ENCODE results near the gene CYP4A11. TPM values are rescaled to one million over a fixed set of nuclear protein-coding genes. Genes with fewer than 3 reads are reported as not detected.
"Not testable (repeated sequence)": the region's sequence is repeated elsewhere in the genome, so short reads cannot be mapped to it uniquely, and the experiment has no call there.

Gene CYP4A11
- total RNA-seq, 2 donors from 2014 or later = not detected

DNA sequence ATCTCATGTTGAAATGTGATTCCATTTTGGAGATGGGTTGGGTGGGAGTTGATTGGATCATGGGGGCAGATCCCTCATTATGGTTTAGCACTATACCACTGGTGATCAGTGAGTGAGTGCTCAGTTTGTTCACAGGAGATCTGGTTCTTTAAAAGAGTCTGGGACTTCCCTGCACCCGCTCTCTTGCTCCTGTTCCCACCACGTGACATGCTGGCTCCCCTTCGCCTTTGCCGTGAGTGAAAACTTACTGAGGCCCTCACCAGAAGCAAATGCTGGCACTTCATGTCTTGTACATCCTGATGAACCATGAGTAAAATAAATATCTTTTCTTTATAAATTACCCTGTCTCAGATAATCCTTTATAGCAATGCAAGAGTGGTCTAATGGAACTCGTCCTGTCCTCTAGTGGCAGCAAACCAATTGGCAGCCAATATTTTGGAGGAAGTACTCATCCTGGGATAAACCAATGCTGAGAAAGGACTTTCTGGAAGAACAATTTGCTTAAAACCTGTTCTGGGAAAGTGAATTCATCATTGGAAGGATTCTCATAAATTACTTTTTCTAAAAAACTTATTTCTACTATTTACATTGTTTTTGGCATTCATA is 27.8 kb upstream of the CYP4A11 start:
- no peak for DNase-seq (ENCODE audit: low spot score)
- intact Hi-C loops (cut with DNase I) = no loop called here
- H3K36me3 ChIP-seq = no peaks in the 10 kb centered on the region
- H3K27me3 ChIP-seq (replicated peaks; ENCODE audit: insufficient read depth) = no peaks in the 10 kb centered on the region
- no peak for TF ChIP-seq POLR2A (IDR thresholded peaks at IDR 0.05)
- TF ChIP-seq, protein P1, sequence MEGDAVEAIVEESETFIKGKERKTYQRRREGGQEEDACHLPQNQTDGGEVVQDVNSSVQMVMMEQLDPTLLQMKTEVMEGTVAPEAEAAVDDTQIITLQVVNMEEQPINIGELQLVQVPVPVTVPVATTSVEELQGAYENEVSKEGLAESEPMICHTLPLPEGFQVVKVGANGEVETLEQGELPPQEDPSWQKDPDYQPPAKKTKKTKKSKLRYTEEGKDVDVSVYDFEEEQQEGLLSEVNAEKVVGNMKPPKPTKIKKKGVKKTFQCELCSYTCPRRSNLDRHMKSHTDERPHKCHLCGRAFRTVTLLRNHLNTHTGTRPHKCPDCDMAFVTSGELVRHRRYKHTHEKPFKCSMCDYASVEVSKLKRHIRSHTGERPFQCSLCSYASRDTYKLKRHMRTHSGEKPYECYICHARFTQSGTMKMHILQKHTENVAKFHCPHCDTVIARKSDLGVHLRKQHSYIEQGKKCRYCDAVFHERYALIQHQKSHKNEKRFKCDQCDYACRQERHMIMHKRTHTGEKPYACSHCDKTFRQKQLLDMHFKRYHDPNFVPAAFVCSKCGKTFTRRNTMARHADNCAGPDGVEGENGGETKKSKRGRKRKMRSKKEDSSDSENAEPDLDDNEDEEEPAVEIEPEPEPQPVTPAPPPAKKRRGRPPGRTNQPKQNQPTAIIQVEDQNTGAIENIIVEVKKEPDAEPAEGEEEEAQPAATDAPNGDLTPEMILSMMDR (IDR thresholded peaks at IDR 0.05) = no peak
- no peak for TF ChIP-seq POLR2AphosphoS5 (IDR thresholded peaks at IDR 0.05)
- 56% methylated on average over 5 of the region's 5 CpGs for WGBS
- no peak overlapping the region for H3K4me3 ChIP-seq
- H3K9me3 ChIP-seq = no peaks in the 10 kb centered on the region
- H3K27ac ChIP-seq = no peak overlapping the region
- H3K4me1 ChIP-seq (replicated peaks) = no peaks in the 10 kb centered on the region

DNA sequence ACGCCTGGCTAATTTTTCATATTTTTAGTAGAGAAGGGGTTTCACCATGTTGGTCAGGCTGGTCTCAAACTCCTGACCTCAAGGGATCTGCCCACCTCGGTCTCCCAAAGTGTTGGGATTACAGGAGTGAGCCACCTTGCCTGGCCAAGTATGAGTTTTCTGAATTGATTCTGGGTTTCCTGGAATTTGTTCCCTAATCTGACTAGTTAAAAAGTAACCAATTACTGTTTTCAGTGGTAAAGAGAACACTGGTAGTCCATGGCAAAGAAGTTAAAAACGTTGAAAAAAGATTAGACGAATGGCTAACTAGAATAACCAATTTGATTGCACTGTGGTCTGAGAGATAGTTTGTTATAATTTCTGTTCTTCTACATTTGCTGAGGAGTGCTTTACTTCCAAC is 21.0 kb upstream of the CYP4A11 start:
- DNase-seq (ENCODE audit: low spot score); H3K27me3 ChIP-seq (replicated peaks; ENCODE audit: insufficient read depth); intact Hi-C loops (cut with DNase I); H3K27ac ChIP-seq; H3K4me3 ChIP-seq; H3K36me3 ChIP-seq; H3K9me3 ChIP-seq; H3K4me1 ChIP-seq (replicated peaks): not testable (repeated sequence)
- 83% methylated on average over 4 of the region's 4 CpGs for WGBS

DNA sequence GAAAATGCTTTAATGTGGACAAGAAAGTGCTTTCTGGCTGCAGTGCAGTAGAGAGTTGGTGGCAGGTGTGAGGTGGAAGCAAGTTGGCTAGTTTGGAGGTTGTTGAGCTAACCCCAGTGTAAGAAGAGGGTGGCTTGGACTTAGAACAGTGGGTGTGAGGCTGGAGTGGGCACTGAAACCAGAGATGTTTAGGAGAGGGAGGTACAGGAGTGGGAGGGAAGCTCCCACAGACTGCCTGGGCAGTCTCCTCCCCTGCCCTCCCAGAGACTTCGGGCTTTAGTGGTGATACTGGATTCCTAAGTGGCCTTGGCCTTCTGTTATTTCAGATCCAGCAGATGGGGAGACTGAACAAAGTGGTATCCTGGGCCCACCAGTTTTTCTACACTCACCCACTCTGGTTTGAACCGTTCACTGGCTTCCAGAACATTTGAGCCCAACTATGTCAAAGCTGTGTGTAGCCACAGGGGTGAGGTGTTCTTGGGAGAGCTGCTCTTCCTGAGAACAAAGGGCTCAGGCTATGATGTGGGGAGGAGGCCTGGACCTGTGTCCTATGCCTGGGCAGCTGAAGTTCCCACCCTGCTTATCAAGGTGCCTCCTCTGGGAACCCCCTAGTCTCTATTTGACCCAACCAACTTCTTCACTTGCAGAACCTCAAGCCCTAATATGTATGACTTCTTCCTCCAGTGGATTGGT is 19.9 kb upstream of the CYP4A11 start:
- intact Hi-C loops (cut with DNase I) = no loop called here
- Histone ChIP-seq H3K36me3 (no peaks in the 10 kb centered on the region), H3K4me3 (no peak overlapping the region), H3K27ac (no peak overlapping the region), H3K27me3 (replicated peaks; ENCODE audit: insufficient read depth) (no peaks in the 10 kb centered on the region), H3K9me3 (no peaks in the 10 kb centered on the region), H3K4me1 (replicated peaks) (no peaks in the 10 kb centered on the region)
- no peak for DNase-seq (ENCODE audit: low spot score)
- whole genome bisulfite sequencing = 86% methylated on average over 2 of the region's 2 CpGs
- TF ChIP-seq POLR2A (IDR thresholded peaks at IDR 0.05) (no peak), POLR2AphosphoS5 (IDR thresholded peaks at IDR 0.05) (no peak)
- TF ChIP-seq, protein P1 (IDR thresholded peaks at IDR 0.05) = no peak

DNA sequence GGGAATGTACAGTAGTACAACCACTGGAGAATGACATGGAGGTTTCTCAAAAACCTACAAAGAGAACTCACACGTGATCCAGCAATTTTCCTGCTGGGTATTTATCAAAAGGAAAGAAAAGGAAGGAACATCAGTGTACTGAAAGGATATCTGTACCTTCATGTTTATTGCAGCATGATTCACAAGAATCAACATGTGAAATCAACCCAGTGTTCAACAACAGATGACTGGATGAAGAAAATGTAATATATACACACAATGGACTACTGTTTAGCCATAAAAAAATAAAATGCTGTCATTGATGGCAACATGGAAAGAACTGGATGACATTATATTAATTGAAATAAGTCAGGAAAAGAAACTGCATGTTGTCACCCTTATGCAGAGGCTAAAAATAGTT is 19.0 kb upstream of the CYP4A11 start:
- Histone ChIP-seq H3K4me3 (no peak overlapping the region), H3K27ac (no peak overlapping the region), H3K36me3 (no peaks in the 10 kb centered on the region), H3K4me1 (replicated peaks) (no peaks in the 10 kb centered on the region), H3K9me3 (no peaks in the 10 kb centered on the region), H3K27me3 (replicated peaks; ENCODE audit: insufficient read depth) (no peaks in the 10 kb centered on the region)
- intact Hi-C loops (cut with DNase I) = no loop called here
- no peak for DNase-seq (ENCODE audit: low spot score)
- no peak for TF ChIP-seq POLR2A (IDR thresholded peaks at IDR 0.05)
- no peak for TF ChIP-seq POLR2AphosphoS5 (IDR thresholded peaks at IDR 0.05)
- TF ChIP-seq, protein P1 (IDR thresholded peaks at IDR 0.05) = no peak
- WGBS = 35% methylated on average over 1 of the region's 1 CpG

DNA sequence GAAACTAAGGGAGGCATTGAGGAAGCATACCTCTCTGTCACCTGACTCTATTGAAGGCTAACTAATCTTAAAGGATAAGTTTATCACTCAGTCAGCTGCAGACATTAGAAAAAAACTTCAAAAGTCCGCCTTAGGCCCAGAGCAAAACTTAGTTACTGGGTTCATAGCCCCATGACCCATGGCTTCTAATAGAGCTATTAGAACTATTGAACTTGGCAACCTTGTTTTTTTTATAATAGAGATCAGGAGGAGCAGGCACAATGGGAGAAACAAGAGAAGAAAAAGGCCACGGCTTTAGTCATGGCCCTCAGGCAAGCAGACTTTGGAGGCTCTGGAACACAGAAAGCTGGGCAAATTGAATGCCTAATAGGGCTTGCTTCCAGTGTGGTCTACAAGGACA is 13.8 kb upstream of the CYP4A11 start:
- intact Hi-C loops (cut with DNase I); H3K4me1 ChIP-seq (replicated peaks); H3K27me3 ChIP-seq (replicated peaks; ENCODE audit: insufficient read depth); H3K36me3 ChIP-seq; H3K9me3 ChIP-seq; H3K27ac ChIP-seq; DNase-seq (ENCODE audit: low spot score); H3K4me3 ChIP-seq: not testable (repeated sequence)
- WGBS = 89% methylated on average over 2 of the region's 2 CpGs

DNA sequence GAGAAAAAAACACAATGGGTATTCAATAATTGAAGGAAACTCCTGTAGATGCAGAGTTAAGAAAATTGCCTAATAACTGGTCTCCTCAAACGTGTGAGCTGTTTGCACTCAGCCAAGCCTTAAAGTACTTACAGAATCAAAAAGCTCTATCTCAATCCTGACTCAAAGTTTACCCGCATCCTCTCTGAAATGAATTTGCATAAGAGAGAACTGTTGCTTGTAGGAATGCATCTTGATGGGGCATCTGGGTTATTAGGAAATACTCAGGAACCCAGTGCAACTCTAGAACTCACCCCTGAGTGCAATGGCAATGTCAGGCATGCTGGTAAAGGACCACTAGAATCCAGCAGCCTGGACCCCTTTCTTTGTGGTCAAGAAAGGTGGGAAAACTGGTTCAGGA is 12.6 kb upstream of the CYP4A11 start:
- H3K27me3 ChIP-seq (replicated peaks; ENCODE audit: insufficient read depth); H3K27ac ChIP-seq; H3K4me1 ChIP-seq (replicated peaks); H3K4me3 ChIP-seq; DNase-seq (ENCODE audit: low spot score); H3K9me3 ChIP-seq; H3K36me3 ChIP-seq; intact Hi-C loops (cut with DNase I): not testable (repeated sequence)
- whole genome bisulfite sequencing = 42% methylated on average over 2 of the region's 2 CpGs

DNA sequence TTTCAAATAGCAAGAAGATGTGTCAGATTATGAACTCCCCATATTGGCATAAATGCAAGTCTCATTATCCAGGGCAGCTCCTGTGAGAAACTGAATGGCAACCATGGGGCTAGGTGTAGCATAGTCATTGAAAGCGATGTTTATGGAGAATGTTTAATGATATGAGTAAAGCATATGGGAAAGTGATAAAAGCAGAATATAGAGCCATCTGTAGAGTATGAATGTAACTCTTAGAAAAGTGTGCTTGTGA is 8.1 kb upstream of the CYP4A11 start:
- WGBS = 84% methylated on average over 1 of the region's 1 CpG
- DNase-seq (ENCODE audit: low spot score); H3K9me3 ChIP-seq; H3K27me3 ChIP-seq (replicated peaks; ENCODE audit: insufficient read depth); H3K4me3 ChIP-seq; H3K4me1 ChIP-seq (replicated peaks); H3K36me3 ChIP-seq; H3K27ac ChIP-seq; intact Hi-C loops (cut with DNase I): not testable (repeated sequence)
